Endothelial cell of umbilical vein (primary cell): Measurements from ENCODE around the gene FAM168A. TPM values are rescaled to one million over a fixed set of nuclear protein-coding genes. Genes with fewer than 3 reads are reported as not detected.

Source experiments
- BruUV-seq: library from RNA; stranded (reverse); fragments of 400-500 nt; replicated peaks from 2 replicates; lab custom pipeline; 2021; lab: Mats Ljungman, UMichigan
- CTCF ChIA-PET: fragments of 300-600, 350-600 bp; sonication (Branson Sonifier 250); formaldehyde crosslinking; loops from one replicate; lab custom pipeline; 2021; ENCODE audit warnings: antibody characterized with exemption, inconsistent platforms; lab: Charles Lee
- POLR2A ChIA-PET: fragments of 300-600, 350-600 bp; sonication (Branson Sonifier 250); formaldehyde crosslinking; loops from one replicate; lab custom pipeline; 2021; ENCODE audit warnings: antibody characterized with exemption, inconsistent platforms; lab: Charles Lee
- DNase-seq: peaks from one replicate; pipeline ENCODE4 v3.0.0-alpha.2; 2011; ENCODE audit warnings: low read depth, low spot score
- FAIRE-seq: peaks from 2 replicates; lab custom pipeline; 2011; peaks lifted over from hg19 to GRCh38; lab: Jason Lieb, UNC
- H2AFZ ChIP-seq: 2 replicates; pipeline ENCODE4 v1.6.0; 2012; ENCODE audit warnings: low read depth, low read length, control low read depth, inconsistent platforms
- H3K27ac ChIP-seq: 2 replicates; pipeline ENCODE4 v1.5.1; 2011; ENCODE audit warnings: low read depth, mild to moderate bottlenecking, control low read depth, low read length, moderate library complexity; ENCODE audit not compliant: insufficient read depth
- H3K27me3 ChIP-seq, 2 experiments: 2 replicates each; pipeline versions ENCODE4 v1.6.0 to v1.6.1; 2011; ENCODE audit warnings: low read length in 2 of 2, mixed read lengths in 1 of 2; ENCODE audit not compliant: control insufficient read depth in 2 of 2, insufficient read depth in 2 of 2
- H3K36me3 ChIP-seq, 2 experiments: 2 replicates in 1 of 2; 3 replicates in 1 of 2; pipeline ENCODE4 v1.5.1; 2011; ENCODE audit warnings: low read length in 2 of 2, mild to moderate bottlenecking in 1 of 2, moderate library complexity in 1 of 2; ENCODE audit not compliant: control insufficient read depth in 2 of 2, insufficient read depth in 2 of 2; ENCODE audit errors: extremely low read depth in 1 of 2
- H3K4me1 ChIP-seq: 3 replicates; pipeline ENCODE4 v1.5.1; 2011; ENCODE audit warnings: mild to moderate bottlenecking, low read length; ENCODE audit not compliant: control insufficient read depth, insufficient read depth; ENCODE audit errors: extremely low read depth
- H3K4me2 ChIP-seq: 2 replicates; pipeline ENCODE4 v1.6.1; 2011; ENCODE audit warnings: low read length, control low read depth, mixed read lengths; ENCODE audit not compliant: insufficient read depth
- H3K4me3 ChIP-seq, 3 experiments: fragments of 200-600 bp in 1 of 3; sonication (generic), shearing (Covaris generic) in 1 of 3; replicated peaks in 1 of 3; 2 replicates each; pipeline ENCODE4 v1.5.1; 2011 to 2016; ENCODE audit warnings: control low read depth in 3 of 3, low read length in 3 of 3, mild to moderate bottlenecking in 2 of 3, inconsistent platforms in 1 of 3, low read depth in 1 of 3, moderate library complexity in 1 of 3; ENCODE audit not compliant: insufficient read depth in 1 of 3
- H3K79me2 ChIP-seq: 2 replicates; pipeline ENCODE4 v1.6.0; 2012; ENCODE audit warnings: low read length, inconsistent platforms; ENCODE audit not compliant: control insufficient read depth, insufficient read depth
- H3K9ac ChIP-seq: replicated peaks from 2 replicates; pipeline ENCODE3; 2011; ENCODE audit warnings: low read length, control low read depth; ENCODE audit not compliant: insufficient read depth; ENCODE audit errors: extremely low read depth
- H3K9me1 ChIP-seq: replicated peaks from 3 replicates; pipeline ENCODE4 v1.6.0; 2011; ENCODE audit warnings: mild to moderate bottlenecking, low read length; ENCODE audit not compliant: control insufficient read depth, insufficient read depth; ENCODE audit errors: extremely low read depth
- H3K9me3 ChIP-seq: replicated peaks from 2 replicates; pipeline ENCODE4 v1.5.1; 2012; ENCODE audit warnings: low read length, inconsistent platforms; ENCODE audit not compliant: control insufficient read depth, insufficient read depth
- H4K20me1 ChIP-seq: replicated peaks from 2 replicates; pipeline ENCODE3; 2011; ENCODE audit warnings: mild to moderate bottlenecking, low read length; ENCODE audit not compliant: control insufficient read depth, insufficient read depth; ENCODE audit errors: extremely low read depth
- EZH2 ChIP-seq: IDR thresholded peaks from 2 replicates; pipeline ENCODE4 v1.6.1; 2012; ENCODE audit warnings: borderline replicate concordance, low read depth, mild to moderate bottlenecking, moderate library complexity, low read length, inconsistent platforms; ENCODE audit not compliant: severe bottlenecking
- FOS ChIP-seq: IDR thresholded peaks from 2 replicates; pipeline ENCODE4 v1.6.1; 2011; ENCODE audit warnings: mild to moderate bottlenecking, low read length, moderate library complexity, borderline replicate concordance; ENCODE audit not compliant: insufficient read depth
- GATA2 ChIP-seq: IDR thresholded peaks from 2 replicates; pipeline ENCODE4 v1.7.0; 2011; ENCODE audit warnings: low read depth, mild to moderate bottlenecking, moderate library complexity, mixed read lengths, low read length; ENCODE audit not compliant: insufficient read length, insufficient read depth
- JUN ChIP-seq: IDR thresholded peaks from 2 replicates; pipeline ENCODE4 v1.6.1; 2011; ENCODE audit warnings: borderline replicate concordance, low read depth; ENCODE audit not compliant: insufficient read length, insufficient read depth
- MAX ChIP-seq: IDR thresholded peaks from 2 replicates; pipeline ENCODE4 v1.6.1; 2011; ENCODE audit not compliant: insufficient read depth, insufficient read length
- MYC ChIP-seq: IDR thresholded peaks from one replicate; pipeline ENCODE4 v1.6.1; 2011; ENCODE audit warnings: mild to moderate bottlenecking, low read depth, low read length
- POLR2A ChIP-seq: IDR thresholded peaks from 2 replicates; pipeline ENCODE4 v1.6.1; 2012; ENCODE audit warnings: low read depth, mild to moderate bottlenecking, control low read depth, low read length
- POLR2AphosphoS5 ChIP-seq: IDR thresholded peaks from 2 replicates; pipeline ENCODE4 v1.6.1; 2012; ENCODE audit warnings: low read depth, mild to moderate bottlenecking, control low read depth, low read length, moderate library complexity; ENCODE audit not compliant: insufficient read depth
- dilution Hi-C: fragments of 300-500 bp; cut with MboI; formaldehyde crosslinking; loops from one replicate; pipeline ENCODE4 v1.15.0; 2019; ENCODE audit warnings: low sequenced_read_pairs; ENCODE audit not compliant: extremely low pct_ligation_motif_present
- intact Hi-C: fragments of 100-400 bp; cut with micrococcal nuclease; formaldehyde crosslinking; loops from one replicate; pipeline ENCODE4 v1.10.0; 2022
- polyA plus RNA-seq, 4 experiments: library from polyadenylated mRNA; depleted of rRNA in 3 of 4; stranded (reverse) in 3 of 4; unstranded in 1 of 4; fragments of >200 nt; gene quantifications; 2 replicates each; pipeline versions ENCODE4 v1.2.1 to v1.2.3, GENCODE V29; 2011 to 2012; ENCODE audit warnings: missing spikeins in 1 of 4
- total RNA-seq: library from RNA; stranded (reverse); gene quantifications from 2 replicates; pipeline ENCODE4 v1.2.3, GENCODE V29; 2021
- TF ChIP-seq, protein P1 (sequence below), 2 donors: IDR thresholded peaks; 1 replicate in 1 of 2; 2 replicates in 1 of 2; pipeline ENCODE4 v1.5.1; 2011; ENCODE audit warnings: low read length in 2 of 2, mild to moderate bottlenecking in 2 of 2, moderate library complexity in 2 of 2, control low read depth in 1 of 2, inconsistent platforms in 1 of 2, low read depth in 1 of 2; ENCODE audit not compliant: insufficient read depth in 1 of 2; ENCODE audit errors: extremely low read depth in 1 of 2

FAM168A gene
- total and polyA plus RNA-seq, 2 donors (not counting 3 experiments of a cell fraction or from before 2014, with no cell fraction given): 17.0 to 20.5 TPM

DNA sequence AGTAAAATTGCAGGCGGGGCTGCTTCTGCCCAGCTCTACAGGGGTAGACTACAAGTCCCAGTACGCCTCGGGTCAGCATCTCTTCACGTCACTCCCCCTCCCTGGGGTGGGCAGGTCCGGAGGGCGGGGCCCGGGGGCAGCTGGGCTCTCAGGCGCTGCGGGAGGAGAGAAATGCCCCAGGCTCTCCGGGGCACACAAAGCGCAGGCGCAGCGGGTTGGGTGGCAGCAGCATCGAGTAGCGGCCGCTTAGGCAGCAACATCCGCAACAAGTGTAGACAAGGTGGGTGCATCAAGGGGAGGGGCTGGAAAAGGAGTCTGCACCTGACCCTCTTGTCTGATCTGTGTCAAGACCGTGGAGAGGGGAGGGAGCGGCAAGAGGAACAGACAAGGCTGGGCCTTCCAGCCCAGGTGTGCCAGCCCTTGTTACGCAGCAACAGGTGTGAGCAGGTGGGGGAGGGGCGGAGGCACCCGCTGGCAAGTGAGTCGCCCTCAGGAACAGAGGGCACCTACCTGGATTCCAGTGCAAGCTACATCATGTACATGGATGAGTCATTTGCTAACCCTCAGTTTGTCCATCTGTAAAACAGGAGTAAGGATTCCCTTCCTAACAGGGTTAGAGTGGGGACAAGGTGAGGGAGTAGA lies 49.7 kb upstream of the FAM168A start:
- TF ChIP-seq POLR2AphosphoS5 (no peak), GATA2 (no peak), EZH2 (no peak), JUN (no peak), POLR2A (no peak), MYC (no peak), MAX (no peak), FOS (no peak)
- TF ChIP-seq, protein P1, sequence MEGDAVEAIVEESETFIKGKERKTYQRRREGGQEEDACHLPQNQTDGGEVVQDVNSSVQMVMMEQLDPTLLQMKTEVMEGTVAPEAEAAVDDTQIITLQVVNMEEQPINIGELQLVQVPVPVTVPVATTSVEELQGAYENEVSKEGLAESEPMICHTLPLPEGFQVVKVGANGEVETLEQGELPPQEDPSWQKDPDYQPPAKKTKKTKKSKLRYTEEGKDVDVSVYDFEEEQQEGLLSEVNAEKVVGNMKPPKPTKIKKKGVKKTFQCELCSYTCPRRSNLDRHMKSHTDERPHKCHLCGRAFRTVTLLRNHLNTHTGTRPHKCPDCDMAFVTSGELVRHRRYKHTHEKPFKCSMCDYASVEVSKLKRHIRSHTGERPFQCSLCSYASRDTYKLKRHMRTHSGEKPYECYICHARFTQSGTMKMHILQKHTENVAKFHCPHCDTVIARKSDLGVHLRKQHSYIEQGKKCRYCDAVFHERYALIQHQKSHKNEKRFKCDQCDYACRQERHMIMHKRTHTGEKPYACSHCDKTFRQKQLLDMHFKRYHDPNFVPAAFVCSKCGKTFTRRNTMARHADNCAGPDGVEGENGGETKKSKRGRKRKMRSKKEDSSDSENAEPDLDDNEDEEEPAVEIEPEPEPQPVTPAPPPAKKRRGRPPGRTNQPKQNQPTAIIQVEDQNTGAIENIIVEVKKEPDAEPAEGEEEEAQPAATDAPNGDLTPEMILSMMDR (IDR thresholded peaks at IDR 0.05; ENCODE audit: extremely low read depth in 1 of 2, insufficient read depth in 1 of 2, low read depth in 1 of 2, low read length in 2 of 2): no peak
- Histone ChIP-seq H3K4me2 (no peak overlapping the region), H3K27ac (no peak overlapping the region), H3K79me2 (no peaks in the 10 kb centered on the region), H3K4me3 (no peak overlapping the region), H3K36me3 (no peaks in the 10 kb centered on the region), H4K20me1 (no peaks in the 10 kb centered on the region), H3K9me1 (no peaks in the 10 kb centered on the region), H3K9ac (no peak overlapping the region), H3K27me3 (peaks cover 11 to 23% of the 10 kb centered on the region in 2 experiments), H3K4me1 (no peaks in the 10 kb centered on the region), H2AFZ (peak overlapping the region; percentile 39), H3K9me3 (no peaks in the 10 kb centered on the region)
- FAIRE-seq (peak; percentile 86), DNase-seq (peak; percentile 84)
- no TSS peak for BruUV-seq
- dilution Hi-C loops: no loop called here
- intact Hi-C loops: no loop called here
- ChIA-PET CTCF (interaction anchor here (1.1 to 5.9 kb wide), 7 partner anchors 8 to 169 kb away, joined by 3 to 34 read pairs (median 5); partner anchors contain the start of gene FAM168A), POLR2A (interaction anchor here (1.0 kb wide), 1 partner anchor 22 kb away, joined by 3 read pairs; no protein-coding TSS in a partner anchor)
